GM21515 (cell line): ENCODE data around the gene RNF10.
"Not testable (repeated sequence)": the region's sequence is repeated elsewhere in the genome, so short reads cannot be mapped to it uniquely, and the experiment has no call there.

Source experiments
- ATAC-seq: cut with Tn5 transposase; IDR thresholded peaks from one replicate; pipeline ENCODE4 v1.9.1; 2021; ENCODE audit not compliant: unreplicated experiment

The RNF10 gene

DNA sequence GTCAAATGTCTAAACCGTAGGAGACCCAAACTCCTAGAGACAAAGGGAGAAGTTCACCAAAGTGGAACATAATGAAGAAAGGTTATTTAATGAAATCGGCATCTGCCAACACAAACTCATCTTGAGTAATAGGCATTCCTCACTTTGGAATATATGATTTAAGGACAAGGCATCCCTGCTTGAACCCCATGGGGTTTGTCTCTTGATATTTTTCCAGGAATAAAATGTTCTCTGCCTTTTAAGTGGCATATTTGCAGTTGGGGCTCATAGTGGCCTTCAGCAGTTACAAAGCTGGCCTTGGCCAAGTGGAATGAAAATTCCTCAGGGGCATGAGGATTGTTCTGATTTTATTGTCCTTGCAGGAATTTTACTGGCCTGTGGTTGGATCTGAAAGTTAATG, 40.0 kb downstream of the RNF10 start:
- ATAC-seq, result no peak

DNA sequence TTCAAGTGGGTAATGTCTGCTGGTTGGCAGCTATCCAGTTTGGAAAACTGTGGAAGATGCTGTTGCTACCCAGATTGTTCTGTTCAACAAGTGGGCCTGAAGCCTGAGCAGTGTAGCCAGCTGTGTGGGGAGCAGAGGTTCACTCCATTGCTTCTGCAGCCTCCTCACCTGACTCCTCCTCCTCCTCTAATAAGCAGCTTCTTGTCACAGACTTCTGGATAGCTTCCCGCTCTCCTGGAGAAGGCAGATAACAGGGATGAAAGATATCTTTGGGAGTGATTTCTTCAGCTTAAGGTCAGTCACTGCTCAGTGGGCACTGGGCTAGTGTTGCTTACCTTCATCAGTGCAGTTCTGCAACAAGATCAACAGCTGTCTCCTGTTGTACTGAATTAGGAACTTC, 45.0 kb downstream of the RNF10 start:
- ATAC-seq, result no peak

DNA sequence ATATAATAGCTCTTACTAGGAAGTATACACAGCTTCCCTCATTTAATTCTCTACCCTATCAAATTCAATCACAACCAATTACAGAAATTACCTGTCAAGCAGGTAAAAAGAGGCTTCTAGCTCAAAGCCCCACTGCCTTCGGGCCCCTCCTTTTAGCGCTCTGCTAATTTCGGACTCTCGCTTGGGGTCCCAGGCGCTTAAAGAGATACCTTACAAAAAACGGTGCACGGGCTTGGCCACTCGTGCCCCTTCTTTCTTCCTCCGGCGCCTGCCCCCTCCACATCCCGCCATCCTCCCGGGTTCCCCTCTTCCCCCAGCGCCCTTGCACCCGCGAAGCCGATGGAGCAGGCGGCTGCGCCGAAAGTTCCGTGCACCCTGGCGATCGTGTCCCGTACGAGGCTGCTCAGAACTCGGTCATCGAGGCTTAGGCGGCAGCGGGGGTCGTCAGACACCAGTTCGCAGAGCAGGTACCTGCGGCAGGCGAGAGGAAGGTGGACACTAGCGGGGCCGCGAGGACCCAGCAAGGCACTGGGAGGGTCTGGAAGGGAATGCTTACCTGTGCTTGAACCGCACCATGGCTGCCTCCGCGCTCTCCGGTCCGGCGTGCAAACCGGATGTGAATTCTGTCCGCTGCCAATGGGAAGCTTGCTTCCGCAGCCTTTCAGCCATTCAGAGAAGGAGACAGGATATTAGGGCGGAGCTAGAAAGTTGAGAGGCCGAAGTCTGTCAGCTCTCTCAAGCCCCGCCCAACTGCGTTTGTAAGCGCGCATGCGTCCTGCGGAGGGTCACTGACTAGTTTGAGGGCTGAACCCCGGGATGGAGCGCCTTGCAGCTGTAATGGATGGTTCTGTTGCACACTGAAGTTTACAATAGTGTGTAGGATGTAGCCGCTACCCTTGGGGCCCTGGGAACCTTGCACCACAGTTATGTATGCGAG, 46.9 kb downstream of the RNF10 start, which contains the start of gene POP5:
Gene POP5 (minus strand): TSS at position 616 of the 937 bp plus-strand sequence. CDS start 40 bp downstream, at position 576.
- ATAC-seq, result peak; percentile 85

DNA sequence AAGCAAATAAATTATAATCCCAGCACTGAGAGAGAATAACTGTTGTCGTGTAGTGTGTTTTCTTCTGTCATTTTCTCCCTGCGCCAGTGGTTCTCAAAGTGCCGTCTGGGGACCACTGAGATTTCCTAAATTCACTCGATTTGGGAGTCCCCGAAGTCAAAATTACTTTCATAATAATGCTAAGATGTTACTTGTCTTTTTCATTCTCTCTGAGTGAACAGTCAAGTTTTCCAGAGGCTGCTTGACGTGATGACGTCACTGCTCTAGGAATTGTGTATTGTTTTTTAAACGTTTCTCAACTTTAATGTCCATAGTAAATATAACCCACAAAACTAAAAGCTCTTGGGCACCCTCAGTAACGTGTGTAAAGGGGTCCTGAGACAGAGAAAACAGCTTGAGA, 47.8 kb downstream of the RNF10 start:
- no peak for ATAC-seq

DNA sequence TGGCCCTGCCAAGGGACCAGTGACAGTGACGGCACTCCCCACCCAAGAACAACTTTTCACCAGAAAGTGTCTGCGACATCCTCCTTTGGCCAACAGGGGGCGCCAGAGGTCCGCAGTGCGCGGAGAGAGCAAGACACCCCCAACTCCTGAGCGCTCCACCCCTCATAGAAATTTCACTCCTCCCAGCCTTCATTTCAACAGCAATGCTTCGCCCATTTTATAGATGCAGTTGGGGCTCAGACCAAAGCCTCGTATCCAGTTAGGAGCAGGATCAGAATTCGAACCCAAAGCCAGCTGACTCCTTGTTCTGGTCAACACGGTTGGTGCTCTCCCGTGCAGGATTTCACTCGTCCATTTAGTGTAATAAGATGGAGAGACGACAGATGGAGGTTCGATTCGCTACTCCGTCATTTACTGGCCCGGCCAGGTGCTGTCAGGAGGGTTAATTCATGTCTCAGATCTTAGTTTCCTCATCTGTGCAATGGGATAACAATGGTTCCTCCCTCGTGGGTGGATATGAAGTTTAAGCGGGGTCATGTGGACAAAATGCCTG, 49.4 kb downstream of the RNF10 start:
- ATAC-seq, result no peak

DNA sequence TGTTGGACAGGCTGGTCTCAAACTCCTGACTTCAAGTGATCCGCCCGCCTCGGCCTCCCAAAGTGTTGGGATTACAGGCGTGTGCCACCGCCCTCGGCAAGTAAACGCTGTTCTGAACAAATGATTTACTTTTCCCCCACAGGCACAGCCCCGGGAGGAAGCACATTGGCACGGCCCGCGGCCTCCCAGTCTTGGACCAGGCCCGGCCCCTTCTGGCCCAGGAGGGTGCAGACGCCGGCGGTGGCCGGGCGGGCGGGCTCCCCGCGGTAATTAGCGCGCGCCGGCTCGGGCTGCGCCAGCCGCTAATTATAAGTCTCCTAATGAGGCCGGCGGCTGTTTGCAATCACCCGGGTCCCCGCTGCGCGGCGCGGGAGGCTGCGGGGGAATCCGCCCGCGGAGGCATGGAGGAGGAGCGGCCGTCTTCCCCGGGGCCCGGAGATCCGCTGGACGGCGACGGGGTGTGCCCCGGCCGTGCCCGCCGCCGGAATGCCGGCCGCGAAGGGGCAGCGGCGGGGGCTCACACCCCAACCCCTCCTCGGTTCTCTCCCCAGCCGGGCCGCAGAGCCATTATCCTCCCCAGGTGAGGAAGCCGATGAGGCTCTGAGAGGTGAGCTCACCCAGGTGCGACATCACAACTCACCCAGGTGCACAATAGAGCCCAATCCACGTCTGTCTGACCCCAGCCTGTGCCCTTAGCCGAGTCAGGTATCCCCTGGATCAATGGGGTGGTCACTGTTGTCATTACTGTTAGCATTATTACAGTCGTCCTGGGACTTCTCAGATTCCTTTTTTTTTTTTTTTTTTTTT, 50.4 kb downstream of the RNF10 start:
- ATAC-seq, result no peak

DNA sequence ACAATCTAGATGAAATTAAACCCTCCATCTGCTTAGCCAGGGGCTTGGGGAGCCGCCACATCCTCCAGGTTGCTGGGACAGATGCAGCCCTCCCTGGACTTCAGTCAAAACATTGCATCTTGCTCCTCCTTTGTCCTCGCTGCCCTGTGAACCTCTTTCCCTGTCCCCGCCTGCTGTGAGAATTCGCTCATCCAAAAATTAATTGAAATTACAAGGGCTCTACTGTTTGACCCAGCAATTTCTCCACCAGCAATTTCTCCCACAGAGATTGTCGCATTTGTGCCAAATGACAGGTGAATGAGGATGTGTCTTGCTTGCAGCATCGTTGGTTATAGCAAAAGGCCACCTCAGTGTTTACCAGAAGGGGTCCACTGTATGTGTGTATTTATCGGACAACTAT, 52.0 kb downstream of the RNF10 start:
- no peak for ATAC-seq

DNA sequence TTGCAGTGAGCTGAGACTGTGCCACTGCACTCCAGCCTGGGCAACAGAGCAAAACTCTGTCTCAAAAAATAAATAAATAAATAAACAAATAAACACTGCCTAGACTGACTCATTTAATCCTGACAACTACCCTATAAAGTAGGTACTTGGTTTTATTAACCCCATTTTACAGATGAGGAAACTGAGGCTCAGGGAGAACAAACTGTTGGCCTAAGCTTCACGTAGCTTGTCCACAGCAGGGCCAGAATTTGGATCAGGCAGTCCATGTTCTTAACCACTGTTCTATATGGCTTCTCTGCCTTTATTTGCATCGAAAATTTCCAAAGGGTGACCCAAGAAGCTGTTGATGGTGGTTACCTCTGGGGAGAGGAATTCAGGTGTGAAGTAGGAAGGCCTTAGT, 52.7 kb downstream of the RNF10 start:
- ATAC-seq, result no peak

DNA sequence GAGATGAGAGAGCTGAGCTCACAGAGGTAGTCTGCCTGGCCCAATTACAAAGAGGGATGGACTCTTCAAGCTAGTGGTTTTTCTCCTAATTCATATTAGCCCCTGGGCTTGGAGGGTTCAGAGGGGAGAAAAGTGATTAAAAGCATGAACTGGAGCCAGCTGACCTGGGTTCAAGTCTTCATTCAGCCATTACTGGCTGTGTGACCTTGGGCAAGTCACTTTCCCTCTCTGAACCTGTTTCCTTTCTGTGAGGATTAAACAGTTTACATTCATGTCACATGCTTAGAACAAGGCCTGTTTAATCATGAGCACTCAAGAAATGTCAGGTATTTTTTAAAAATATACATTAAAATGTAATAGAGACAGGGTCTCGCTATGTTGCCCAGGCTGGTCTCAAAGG, 54.2 kb downstream of the RNF10 start:
- ATAC-seq, result no peak

DNA sequence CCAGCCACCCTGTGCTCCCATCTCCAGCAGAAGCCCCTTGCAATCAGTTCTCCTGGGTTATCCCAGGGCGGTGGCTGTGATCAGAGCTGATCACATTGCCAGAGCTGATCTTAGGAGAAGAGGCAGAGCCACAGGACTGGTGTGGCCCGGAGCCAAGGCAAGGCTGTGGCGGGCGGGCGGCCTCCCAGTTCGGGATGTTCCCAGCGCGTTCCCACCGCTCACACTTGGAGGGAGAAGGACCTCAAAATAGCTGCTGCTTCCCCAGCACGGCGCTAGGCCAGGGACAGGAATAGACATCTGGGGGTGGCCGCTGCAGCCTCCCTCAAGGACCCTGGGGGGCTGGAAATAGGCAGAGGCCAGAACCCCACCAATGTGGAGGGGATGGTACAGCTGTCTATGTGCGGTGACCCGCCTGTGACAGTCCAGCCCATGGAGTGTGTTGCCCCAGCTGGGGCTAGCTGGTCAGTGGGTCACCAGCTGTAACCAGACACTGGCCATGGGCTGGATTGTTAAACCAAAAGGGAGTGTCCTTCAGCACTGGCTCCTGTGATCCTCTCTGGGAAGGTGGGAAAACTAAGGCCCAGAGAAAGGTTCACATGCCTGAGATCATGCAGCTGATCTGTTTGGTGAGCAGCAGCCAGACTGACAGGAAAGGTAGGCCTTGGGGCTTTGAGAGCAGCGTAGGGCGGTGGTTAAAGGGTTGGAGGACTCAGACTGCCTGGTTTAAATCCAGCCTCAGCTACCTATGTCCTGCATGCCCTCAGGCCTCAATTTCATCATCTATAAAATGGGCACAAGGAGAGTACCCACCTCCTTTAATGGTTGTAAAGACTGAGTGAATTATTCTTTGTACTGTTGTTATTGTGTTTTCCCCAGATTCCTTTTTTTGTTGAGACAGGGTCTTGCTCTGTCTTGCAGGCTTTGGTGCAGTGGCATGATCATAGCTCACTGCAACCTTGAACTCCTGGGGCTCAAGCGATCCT, 55.1 kb downstream of the RNF10 start:
- no peak for ATAC-seq

DNA sequence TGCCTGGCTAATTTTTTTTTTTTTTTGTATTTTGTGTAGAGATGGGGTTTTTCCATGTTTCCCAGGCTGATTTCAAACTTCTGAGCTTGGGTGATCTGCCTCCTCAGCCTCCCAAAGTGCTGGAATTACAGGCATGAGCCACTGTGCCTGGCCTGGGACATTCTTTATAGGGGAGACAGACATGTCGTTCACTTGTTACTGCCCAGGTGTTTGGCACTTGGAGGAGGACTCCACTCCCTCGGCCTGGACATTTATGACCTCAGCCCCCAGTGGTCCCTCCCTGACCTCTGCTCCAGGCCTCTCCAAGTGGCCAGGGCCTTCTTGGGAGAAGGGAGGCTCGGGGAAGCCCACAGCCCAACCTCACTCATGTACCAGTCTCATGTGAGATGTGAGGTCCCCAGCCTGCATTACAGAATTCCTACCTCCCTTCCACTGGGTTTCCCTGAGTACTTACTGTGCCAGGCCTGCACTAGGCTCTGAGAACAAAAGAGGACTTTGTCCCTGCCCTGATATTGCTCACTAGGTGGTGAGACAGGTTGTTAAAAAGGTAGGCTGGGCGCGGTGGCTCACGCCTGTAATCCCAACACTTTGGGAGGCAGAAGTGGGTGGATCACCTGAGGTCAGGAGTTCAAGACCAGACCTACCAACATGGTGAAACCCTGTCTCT, 56.7 kb downstream of the RNF10 start:
- no peak for ATAC-seq

DNA sequence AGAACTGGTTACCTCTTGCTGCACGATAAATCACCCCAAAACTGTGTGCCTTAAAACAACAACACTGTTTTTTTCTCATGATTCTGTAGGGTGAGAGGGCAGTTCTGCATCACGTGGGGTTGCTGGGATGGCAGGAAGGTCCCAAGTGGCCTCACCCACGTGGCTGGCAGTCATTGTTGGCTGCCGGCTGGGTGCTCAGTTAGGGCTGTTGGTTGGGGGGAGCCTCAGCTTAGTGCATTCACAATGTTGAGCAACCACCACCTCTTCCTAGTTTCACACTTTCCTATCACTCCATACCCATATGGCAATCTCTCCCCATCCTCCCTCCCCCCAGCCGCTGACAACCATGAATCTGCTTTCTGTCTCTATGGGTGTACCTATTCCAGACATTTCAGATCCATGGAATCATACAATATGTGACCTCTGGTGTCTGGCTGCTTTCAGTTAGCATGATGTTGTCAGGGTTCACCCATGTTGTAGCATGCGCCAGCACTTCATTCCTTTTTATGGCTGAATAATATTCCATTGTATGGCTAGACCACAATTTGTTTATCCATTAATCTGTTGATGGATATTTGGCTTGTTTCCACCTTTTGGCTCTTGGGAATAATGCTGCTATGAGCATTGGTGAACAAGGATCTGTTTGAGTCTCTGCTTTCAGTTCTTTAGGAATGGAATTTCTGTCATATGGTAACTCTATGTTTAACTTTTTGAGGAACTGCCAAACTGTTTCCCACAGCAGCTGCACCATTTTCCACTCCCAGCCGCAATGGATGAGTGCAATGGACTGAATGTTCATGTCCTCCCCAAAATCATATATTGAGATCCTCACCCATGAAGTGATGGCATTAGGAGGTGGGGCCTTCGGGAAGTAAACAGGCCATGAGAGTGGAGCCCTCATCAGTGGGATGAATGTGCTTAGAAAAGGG, 58.2 kb downstream of the RNF10 start:
- ATAC-seq, result no peak

DNA sequence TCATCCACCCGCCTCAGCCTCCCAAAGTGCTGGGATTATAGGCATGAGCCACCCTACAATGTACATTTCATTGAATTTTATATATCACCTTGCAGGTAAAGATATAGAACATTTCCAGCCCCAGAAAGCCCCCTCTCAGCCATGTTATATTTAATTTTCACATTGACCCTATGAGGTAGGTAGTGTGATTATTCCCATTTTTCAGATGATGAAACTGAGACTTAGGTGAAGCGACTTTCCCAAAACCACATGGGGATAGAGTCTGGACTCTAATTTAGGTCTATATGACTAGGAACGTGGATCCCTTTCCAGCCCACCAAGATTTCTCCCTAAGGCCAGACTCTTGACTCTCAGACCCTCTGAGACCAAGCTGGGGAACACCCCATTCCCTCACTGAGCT, 62.7 kb downstream of the RNF10 start:
- ATAC-seq, result no peak

DNA sequence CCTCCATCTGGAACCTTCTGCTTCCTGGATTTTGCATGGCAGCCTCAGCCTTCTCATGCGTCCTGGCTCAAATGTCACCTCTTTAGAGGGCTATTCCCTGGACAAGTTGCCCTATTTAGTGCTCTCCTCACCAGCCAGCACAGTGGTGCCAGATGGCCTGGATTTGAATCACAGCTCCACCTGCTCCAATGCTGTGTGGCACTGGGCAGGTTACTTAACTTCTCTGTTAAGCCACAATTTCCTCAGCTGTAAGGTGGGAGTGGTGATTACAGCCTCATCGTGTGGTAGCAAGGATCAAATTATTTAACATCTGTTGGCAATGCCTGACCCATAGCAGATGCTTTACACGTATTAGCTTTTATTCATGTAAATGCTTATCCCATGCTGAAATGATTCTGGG, 63.7 kb downstream of the RNF10 start:
- ATAC-seq, result no peak

DNA sequence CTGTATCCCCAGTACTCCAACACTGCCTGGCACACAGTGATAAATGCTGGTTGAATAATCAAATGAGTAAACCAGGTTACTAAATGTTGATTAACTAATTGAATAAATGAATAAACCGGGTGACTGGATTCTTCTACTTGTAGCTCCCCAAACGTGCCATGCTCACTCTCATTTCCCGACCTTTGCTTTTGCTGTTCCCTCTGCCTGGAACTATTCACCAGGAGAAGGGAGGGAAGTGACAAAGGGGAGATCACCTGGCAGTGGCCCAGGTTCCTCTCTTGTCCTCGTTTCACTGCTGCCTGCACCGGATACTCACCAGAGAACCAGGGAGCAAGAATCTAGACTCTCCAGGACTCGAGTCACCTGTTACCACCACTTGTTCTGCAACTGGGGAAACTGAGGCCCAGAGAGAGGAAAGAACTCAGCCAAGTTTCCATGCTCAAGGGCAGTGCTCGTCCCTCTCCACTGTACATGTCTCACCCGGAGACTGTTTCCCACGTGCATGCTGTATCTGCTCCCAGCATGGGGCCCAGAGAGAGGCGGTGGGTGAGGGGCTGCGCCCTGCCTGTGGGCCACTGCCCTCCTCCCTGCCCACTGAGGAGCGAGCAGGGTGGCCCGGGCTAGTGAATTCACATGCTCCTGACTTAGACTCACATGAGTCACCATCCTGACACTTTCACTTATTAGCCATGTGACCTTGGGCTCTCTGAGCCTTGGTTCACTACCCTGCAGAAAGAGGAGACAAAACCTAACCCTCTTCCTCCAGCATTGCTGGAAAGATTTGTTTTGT, 64.7 kb downstream of the RNF10 start:
- ATAC-seq, result no peak

DNA sequence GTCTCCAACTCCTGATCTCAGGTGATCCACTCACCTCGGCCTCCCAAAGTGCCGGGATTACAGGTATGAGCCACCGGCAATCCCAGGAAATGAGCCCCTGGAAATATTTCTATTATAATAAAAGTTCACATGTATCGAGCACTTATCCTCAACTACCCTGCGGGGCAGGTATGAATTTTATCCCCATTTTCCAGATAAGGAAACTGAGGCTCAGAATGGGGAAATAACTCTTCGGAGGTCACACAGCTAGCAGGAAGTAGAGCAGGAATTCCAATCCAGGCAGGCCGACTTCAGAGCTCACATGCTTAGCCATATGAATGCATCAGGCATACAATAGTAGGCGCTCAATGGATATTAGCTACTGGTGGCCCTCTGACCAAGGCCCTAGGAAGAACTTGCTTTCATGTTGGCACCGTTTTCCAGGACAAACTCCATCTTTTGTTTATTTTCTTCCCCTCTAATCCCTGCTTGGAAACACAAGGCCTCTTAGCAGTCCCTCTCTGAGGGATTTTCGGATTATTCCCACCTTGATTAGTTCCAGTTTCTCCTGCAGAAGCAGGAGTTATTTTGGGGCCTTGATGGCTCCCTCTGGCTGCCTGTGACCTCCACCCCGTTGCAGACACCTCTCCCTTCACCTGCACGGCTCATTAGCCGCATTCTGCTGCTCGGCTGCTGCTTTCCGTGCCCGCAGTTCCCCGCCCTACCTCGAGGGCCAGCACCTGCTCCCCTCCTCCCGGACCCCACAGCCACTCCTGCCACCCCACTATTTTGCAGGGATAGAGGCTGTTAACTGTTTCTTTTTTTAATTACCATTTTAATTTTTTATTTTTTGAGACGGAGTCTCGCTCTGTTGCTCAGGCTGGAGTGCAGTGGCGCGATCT, 65.8 kb downstream of the RNF10 start:
- ATAC-seq, result no peak

DNA sequence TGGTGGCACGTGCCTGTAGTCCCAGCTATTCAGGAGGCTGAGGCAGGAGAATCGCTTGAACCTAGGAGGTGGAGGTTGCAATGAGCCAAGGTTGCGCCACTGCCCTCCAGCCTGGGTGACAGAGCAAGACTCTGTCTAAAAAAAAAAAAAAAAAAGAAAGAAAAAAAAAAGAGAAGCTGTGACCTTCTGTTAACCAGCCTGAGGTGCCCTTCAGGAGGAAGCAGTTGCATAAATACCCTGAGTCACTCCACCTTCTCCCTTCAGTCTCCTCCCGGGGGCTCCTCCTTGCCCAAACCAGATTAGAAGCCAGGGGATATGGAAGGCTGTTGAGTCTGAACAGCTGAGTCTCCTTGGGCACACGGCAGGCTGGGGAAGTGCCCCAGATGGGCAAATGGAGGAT, 68.3 kb downstream of the RNF10 start:
- not testable (repeated sequence) for ATAC-seq
